Islet of Langerhans (tissue), 1 donor: ENCODE data around the gene USP37.

Source experiments
- FAIRE-seq: peaks from one replicate; lab custom pipeline; 2011; peaks lifted over from hg19 to GRCh38; lab: Jason Lieb, UNC

USP37 gene, protein sequence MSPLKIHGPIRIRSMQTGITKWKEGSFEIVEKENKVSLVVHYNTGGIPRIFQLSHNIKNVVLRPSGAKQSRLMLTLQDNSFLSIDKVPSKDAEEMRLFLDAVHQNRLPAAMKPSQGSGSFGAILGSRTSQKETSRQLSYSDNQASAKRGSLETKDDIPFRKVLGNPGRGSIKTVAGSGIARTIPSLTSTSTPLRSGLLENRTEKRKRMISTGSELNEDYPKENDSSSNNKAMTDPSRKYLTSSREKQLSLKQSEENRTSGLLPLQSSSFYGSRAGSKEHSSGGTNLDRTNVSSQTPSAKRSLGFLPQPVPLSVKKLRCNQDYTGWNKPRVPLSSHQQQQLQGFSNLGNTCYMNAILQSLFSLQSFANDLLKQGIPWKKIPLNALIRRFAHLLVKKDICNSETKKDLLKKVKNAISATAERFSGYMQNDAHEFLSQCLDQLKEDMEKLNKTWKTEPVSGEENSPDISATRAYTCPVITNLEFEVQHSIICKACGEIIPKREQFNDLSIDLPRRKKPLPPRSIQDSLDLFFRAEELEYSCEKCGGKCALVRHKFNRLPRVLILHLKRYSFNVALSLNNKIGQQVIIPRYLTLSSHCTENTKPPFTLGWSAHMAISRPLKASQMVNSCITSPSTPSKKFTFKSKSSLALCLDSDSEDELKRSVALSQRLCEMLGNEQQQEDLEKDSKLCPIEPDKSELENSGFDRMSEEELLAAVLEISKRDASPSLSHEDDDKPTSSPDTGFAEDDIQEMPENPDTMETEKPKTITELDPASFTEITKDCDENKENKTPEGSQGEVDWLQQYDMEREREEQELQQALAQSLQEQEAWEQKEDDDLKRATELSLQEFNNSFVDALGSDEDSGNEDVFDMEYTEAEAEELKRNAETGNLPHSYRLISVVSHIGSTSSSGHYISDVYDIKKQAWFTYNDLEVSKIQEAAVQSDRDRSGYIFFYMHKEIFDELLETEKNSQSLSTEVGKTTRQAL

DNA sequence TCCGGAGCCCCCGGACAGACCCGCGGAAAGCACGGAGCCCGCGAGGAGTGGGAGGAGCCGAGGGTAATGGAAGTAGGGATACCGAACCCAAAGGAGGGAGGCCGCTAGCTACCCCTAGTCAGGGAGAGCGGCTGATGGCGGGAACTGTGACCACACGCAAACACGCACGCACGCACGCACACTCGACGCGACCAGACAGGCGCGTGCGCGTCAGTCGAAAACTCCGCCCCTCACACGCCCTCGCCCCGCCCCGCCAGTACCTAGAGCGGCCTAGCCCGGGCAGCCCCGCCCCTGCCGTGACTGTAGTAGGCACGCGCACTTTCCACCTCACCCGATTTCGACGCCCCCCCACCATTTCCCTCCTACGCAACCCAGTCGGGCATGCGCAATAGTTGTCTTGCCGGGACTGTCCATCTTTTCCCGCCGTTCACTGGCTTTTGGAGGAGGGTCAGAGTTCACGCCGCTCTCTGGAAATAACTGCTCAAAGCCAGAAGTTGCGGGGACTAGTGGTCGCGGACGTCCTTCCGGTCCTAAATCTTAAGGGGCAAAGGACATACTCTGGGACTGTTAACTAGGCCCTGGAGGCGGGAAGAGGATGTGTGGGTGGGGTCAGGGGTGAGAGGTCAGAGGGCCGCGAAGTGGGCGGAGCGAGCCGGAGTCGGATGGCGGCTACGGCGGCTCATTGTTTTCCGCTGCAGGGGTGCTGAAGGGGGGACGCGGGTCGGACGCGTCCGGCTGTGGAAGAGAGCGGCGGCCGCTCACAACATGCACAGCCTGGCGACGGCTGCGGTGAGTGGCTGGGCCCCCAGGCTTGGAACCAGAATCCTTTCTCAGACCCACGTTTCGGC lies at the start of gene USP37, which contains the start of gene CNOT9:
Gene USP37 (minus strand): TSS at position 162 of the 848 bp plus-strand sequence. CDS start 9,698 bp downstream, outside the sequence.
Gene CNOT9 (plus strand): TSS at position 650 of the 848 bp plus-strand sequence. CDS start 116 bp downstream, at position 766.
- FAIRE-seq: no peak

DNA sequence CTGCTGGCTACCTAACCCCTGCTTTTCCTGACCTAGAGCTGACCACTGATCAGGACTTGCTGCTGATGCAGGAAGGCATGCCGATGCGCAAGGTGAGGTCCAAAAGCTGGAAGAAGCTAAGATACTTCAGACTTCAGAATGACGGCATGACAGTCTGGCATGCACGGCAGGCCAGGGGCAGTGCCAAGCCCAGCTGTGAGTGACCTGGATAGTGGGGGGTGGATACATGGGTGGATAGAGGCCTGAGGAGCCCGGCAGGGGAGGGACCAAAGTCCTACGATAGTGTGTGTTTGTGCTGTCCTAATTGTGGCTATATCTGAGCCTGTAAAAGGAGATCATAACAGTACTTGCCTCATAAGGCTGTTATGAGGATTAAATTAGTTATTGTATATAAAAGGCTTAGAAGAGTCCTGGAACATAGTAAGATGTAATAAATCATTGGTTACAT lies 47.7 kb upstream of the USP37 start:
- FAIRE-seq: no peak

DNA sequence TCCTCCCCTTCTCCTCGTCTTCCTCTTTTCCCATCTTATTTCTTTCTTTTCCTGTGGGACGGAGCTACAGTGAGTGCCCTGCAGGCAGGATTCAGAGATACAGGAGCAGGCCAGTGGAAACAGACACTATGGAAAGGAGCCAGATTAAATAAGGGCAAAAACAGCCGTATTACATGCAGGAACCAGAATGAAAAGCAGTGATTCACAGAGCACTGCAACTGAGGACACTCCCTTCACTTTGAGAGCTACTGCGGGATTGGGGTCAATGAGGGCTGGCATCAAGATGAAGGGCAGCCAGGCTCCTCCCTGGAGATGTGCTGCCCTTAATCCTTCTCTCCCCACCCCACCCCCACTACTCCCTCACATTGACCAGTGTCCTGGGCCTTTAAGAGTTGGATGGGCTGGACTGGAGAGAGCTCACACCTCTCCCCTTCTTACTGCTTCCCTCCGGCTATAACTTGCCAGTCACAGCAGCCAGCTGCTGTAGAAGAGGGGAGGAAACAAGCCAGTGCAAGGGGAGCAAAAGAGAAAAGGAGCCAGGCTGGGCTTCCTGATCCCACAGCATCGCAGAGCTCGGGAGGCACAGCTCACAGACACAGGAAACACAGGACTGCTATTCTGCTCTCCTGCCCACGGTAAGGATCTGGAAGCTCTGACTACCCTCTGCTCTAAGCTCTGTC lies 39.4 kb upstream of the USP37 start, which contains the start of gene PLCD4:
Gene PLCD4 (plus strand): TSS at position 464 of the 680 bp plus-strand sequence. CDS start 7,841 bp downstream, outside the sequence.
- no peak for FAIRE-seq

DNA sequence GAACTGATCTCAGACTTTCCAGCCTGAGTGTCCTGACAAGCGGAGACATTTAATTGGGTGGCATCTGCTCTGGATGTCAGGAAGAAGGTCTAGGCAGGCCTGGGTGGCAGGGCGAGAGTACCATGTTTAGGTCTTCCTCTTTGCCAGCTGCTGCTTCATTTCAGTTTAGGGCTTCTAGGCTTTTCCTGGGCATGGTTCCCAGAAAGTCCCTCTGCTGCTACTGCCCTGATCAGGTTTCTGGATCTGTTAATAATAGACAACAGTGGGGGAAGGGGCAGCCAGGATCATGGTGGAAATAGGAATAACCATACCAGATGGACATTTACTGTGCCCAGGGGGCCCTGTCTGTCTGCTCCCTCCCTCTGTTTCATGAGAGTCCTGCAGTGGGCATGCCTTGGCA lies 37.3 kb upstream of the USP37 start:
- no peak for FAIRE-seq

DNA sequence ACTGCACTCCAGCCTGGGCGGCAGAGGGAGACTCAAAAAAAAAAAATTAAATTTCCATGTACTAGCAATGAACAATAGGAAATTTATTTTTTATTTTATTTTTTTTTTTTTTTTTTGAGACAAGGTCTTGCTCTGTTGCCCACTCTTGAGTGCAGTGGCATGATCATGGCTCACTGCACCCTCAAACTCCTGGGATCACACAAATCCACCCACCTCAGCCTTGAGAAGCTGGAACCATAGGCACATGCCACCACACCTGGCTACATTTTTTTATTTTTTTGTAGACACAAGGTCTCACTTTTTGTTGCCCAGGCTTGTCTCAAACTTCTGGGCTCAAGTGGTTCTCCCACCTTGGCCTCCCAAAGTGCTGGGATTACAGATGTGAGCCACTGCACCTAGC lies 17.4 kb upstream of the USP37 start:
- FAIRE-seq: no peak

DNA sequence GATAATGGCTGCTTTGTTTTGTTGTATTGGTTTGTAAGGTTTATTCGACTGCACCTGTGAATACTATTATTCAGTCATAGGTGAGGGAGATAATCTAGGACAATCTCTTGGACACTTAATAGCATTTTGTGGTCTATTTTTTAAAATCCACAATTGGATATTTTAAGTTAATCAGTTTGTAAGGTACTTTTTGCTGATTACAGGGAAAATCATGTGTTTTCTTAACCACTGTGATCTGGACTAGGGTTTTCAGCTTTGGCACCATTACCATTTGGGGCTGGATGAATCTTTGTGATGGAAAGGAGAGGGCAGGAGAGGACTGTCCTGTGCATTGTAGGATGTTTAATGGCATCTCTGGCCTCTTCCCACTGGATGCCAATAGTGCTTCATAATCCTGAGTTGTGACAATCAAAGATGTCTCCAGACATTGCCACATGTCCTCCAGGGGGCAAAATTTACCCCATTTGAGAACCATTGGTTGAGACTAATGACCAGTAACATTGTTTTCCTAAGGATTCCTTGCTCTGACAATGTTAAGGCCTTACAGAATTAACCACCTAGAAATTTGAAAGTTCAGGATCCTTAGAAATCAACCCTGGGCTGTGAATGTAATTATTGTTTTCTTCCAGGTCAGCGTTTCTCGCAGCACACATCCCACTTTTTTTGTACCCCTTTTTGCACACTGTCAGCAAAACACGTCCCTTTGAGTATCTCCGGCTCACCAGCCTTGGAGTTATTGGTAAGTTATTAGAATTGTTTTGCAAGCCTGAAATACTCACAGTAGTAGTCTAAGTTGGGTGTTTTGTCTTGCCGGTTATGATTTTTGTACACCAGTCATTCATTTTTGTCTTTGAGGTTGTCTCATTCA lies 16.1 kb upstream of the USP37 start:
- no peak for FAIRE-seq

DNA sequence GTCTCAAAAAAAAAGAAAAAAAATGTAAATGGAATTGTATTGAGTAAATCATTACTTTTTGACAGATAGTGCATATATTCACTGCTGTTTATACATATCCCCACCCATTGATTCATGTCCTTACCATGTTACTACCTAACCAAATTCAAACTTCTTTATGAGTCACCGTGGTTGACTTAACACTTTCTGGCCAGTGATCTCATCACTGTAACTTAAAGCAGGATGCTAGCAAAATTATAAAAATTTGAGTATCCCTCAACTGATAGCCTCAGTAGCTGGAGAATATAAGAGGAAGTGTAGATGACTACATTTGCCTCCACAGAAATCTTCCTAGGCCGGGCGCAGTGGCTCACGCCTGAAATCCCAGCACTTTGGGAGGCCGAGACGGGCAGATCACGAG lies 13.9 kb upstream of the USP37 start:
- no peak for FAIRE-seq

DNA sequence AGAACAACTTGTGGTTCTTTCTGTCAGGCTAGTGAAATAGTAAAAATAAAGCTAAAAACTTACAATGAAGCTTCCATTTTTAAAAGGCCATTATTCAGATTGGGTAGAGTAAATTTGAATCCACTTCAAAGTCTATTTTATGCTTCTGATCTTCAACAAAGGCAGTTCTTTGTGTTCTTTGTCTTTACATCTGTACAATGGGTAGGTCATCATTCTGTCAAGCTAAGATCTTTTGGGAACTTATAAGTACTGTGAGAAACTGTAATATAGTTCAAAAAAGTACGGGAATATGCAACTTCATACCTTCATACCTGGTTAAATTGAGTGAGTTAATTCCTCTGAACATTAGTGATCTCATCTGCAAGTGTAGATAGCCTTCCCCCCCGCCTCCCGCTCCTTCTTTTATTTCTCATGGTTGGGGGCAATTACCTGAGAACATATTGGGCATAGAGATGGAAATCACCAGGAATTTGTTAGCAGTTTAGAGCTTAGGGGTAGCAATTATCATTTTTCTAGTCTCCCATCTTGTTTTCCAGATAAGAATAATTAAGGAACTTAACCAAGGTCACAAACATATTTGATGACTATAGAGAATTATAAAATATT lies 10.2 kb upstream of the USP37 start:
- no peak for FAIRE-seq

DNA sequence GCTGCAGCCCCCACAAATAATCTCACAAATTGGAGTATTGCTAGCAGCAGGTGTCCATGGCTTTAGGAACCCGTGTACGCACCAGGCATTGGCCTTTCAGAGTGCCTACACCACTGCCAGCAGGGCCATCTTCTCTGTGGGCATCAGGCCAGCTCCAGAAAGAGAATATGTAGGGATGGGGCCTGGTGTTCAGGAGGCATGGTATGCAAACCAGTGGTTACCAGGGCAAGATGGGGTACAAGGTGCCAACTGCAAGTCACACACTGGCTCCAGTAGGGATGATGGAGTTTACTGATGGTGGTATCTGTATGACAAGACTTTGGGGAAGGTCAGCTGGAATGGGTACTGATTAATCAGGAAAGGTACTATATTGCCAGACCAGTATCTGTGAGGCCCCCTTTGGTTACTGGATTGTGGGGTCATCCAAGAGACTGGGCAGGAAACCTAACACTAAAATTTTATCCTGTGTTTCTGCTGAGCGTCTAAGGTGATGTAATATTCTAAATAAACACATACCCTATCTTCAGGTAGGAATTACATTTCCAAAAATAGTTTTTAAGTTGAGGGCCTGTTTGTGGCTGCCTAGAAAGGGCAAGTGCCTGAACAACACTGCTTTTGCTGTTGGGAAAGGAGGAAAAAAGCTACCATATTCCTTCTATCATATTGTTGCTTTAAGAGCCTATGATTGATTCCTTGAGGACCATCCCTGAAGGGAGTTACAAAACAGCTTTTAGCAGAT lies 9.5 kb upstream of the USP37 start:
- FAIRE-seq: no peak

DNA sequence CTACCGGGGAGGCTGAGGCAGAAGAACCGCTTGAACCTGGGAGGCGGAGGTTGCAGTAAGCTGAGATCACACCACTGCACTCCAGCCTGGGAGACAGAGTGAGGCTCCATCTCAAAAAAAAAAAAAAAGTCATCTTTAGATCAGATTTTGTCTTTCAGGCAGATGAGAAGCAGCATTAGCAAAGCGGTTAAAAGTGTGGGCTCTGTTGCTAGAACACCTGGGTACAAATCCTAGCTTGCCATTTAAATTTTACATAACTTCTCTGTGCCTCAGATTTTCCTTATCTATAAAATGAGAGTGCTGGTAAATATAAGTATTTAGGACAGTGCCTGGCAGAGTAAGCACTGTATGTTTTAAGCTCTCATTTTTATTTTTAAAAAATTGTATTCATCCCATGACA lies 8.7 kb upstream of the USP37 start:
- no peak for FAIRE-seq

DNA sequence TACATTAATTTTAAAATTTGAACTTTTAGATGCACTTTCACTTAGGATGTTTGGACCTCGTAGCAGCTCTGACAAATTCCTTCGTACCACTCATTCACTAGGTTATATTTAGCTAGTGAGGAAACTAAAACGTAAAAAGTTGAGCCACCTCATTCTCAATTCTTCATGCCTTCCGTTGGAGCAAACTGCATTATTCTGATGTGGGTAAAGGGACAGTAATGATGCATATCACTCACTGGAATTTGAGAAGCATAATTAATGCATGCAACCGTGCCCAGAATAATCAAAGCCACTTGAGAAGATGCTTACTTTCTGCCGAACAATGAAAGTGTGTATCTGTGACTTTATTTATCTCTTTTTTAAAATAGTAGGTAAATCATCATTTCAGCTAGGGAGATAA lies 2.7 kb upstream of the USP37 start:
- no peak for FAIRE-seq

DNA sequence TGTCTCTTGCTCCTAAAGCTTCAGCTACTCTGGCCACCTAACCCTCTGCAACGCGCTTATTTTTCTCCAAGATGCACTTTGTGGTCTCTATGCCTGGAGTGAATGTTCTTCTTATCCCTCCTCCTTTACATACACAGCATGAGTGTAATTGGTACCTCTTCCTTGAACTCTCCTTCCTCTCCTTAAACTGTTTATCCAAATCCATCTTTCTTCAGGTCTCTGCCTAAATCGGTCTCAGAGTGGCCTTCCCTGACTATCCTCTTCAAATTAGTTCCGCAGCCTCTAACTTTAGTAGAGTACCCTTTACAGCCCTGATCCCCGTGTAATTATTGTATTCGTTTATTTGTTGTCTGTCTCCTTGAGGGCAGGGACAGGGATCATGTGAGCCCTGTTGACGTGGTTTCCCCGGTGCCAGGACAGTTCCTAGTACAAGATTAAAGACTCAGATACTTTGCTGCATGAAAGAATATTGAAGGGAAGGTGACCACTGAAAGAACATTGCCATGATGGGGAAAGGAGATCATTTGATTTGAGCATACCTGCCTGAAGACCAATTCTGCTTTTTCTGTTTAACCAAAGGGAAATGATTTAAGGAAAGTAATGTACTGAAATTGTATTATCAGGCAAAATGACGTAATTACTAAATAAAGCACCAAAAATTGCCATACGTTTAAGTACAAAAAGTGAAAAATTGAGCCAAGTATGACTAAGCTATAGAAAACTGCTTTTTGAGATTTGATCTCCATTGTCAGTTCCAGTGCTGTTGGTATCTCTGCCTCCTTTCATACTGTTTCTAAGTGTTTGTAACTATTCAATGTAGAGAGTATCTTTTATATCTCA lies 1.7 kb upstream of the USP37 start:
- no peak for FAIRE-seq

DNA sequence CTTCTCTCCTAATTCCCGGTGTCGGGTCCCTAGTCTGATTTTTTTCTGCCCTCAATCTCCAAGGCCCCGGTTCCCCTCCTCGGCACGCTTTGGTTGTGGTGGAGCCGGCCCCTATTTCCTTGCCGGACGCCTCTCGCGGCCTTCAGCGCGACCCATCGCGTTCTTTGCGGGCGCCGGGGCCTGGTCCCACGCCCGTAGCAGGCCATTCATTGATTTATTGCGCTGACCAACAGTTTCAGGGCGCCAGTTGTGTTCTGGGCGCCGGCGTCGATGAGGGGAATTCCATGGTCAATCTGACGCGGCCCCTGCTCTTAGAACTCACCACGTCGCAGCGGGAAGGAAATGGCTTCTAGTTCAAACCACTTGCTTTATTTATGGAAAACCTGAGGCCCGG lies 884 bp upstream of the USP37 start:
- FAIRE-seq: no peak

DNA sequence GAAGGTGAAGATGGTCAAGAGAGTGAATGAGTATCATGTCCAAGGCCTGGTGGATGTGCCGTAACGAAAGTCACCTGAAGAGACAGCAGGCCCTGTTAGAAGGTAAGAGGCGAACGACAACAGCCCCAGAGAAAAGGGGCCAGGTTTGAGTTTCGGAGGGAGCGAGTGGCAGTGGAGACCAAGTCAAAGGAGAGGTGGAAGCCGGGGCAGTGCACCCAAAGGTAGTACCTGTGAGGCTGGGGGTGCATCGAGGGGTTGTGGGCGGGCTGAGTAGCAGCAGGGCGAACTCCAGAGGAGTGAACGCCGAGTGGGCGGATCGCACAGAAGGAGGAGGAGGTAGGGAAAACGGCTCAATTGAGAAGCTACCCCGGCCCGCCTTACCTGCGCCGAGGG lies 358 bp downstream of the USP37 start:
- FAIRE-seq: no peak

DNA sequence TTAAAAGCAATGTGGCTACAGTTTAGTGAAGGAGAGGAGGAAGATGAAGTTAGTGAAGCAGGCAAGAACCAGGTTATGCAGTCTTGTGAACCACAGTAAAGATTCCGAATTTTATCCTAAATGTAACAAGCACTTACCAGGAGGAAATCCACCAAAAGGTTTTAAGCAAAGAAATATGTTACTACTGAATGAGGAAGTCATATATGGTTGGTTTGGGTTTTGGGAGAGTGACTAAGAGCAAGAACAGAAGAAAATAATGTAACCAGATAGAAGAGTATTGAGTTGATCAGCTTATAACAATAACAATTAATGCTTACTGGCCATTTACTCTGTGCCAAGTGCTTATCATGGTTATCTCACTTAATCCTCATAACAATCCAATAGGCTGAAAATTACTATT lies 1.9 kb downstream of the USP37 start:
- FAIRE-seq: no peak

DNA sequence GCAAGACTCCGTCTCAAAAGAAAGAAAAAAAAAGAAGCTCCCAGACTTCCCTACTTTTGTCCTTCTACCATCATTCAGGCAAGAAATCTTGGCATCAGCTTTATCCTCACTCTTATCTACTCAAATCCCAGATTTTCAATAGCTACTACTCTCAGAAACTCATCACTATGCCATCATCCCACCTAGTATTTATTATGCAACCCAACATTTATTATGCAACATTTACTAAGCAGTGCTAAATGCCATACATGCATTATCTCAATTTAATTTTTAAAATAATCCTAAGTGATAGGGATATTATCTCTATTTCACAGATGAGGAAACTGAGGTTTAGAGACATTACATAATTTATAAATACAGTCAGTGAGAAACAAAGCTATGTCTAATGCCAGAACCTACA lies 4.1 kb downstream of the USP37 start:
- FAIRE-seq: no peak

DNA sequence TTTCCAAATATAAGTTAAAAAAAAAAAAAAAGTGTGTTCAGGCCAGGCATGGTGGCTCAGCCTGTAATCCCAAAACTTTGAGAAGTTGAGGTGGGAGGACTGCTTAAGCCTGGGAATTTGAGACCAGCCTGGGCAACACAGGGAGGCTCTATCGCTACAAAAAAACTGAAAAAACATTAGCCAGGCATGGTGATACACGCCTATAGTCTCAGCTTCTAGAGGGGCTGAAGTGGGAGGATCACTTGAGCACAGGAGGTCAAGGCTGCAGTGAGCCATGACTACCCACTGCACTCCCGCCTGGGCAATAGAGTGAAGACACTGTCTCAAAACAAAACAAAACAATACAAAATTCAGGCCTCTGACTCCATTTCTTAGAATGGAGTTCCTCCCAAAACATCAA lies 9.2 kb downstream of the USP37 start:
- no peak for FAIRE-seq

DNA sequence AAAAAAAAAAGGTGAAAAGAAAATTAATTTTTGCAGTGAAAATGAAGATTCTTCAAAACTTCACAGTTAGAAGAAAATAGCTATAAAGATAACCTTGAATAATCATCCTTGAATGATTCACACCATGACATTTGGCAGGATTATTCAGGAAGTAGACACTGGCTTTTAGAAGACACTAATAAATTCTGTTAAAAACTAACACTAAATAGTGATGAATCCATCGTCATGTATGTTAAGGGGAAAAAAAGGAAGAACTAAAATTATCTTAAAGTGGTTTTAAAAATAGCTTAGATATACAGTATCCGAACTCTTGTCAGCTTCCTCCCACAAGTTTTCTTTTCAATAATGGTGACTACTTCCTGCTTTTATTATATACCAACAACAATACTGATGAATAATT lies 10.2 kb downstream of the USP37 start:
- FAIRE-seq: peak; percentile 92
